ENCODE results near the gene DGKZ.

GRCh38 chr11:46299451-46299961 lies 47.8 kb upstream of the DGKZ start:
- TF ChIP-seq KIAA2018 (CRISPR knock-in tag; IDR thresholded peaks at IDR 0.05; ENCODE audit: borderline replicate concordance) = no peak
- TF ChIP-seq ZFAT (CRISPR knock-in tag; conservative IDR thresholded peaks at IDR 0.05) = no peak
- no peak for TF ChIP-seq KAT7 (CRISPR knock-in tag; IDR thresholded peaks at IDR 0.05; ENCODE audit: borderline replicate concordance)
- TF ChIP-seq KAT2B (IDR thresholded peaks at IDR 0.05; ENCODE audit: borderline replicate concordance, low read depth, low read length) = no peak
- no peak for TF ChIP-seq DRAP1 (CRISPR knock-in tag; IDR thresholded peaks at IDR 0.05)
- TF ChIP-seq SMARCC2 (IDR thresholded peaks at IDR 0.05) = no peak
- no peak for TF ChIP-seq ZNF891 (CRISPR knock-in tag; IDR thresholded peaks at IDR 0.05)
- TF ChIP-seq CTCF (CRISPR knock-in tag; IDR thresholded peaks at IDR 0.05) = no peak

All from HepG2 (cell line).